Rectal smooth muscle tissue (tissue), 1 donor: ENCODE results near the gene GLI2.

Source experiments
- H3K27ac ChIP-seq: one replicate; pipeline ENCODE4 v1.7.0; 2013; ENCODE audit warnings: low read depth, low read length, inconsistent platforms
- H3K27me3 ChIP-seq: one replicate; pipeline ENCODE4 v1.7.0; 2013; ENCODE audit warnings: low read length; ENCODE audit not compliant: control insufficient read depth, insufficient read depth
- H3K36me3 ChIP-seq: one replicate; pipeline ENCODE4 v1.7.0; 2013; ENCODE audit warnings: low read length; ENCODE audit not compliant: control insufficient read depth, insufficient read depth
- H3K4me1 ChIP-seq: one replicate; pipeline ENCODE4 v1.7.0; 2013; ENCODE audit warnings: low read length; ENCODE audit not compliant: control insufficient read depth, insufficient read depth
- H3K4me3 ChIP-seq: one replicate; pipeline ENCODE4 v1.7.0; 2013; ENCODE audit warnings: low read length
- H3K9ac ChIP-seq: one replicate; pipeline ENCODE4 v1.7.0; 2013; ENCODE audit warnings: low read length

GLI2 gene

DNA sequence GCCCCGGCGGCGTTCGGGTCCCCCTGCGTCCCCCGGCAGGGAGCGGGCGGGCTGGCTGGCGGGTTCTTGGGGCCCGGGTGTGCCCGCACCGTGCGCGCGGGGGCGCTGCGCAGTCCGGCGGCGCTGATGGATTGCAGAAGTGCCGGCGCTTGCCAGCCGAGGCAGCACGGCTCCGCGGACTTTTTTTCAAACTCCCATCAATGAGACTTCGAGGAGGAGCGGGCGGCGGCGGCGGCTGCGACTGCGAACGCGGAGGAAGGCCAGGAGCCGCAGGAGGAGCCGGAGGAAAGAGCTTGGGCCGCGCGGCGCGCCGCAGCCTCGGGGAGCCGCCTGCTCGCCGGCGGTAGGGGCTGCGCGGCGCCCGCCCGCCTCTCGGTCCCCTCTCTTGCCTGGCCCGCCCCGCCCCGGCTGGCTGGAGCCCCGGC lies at the start of gene GLI2:
Gene GLI2, plus strand, starts transcription at position 123 of the 425 bp plus-strand sequence. CDS start 61,453 bp downstream, outside the sequence.
- Histone ChIP-seq H3K4me3 (peak within 1 kb of the TSS; percentile 52), H3K9ac (no peak within 1 kb of the TSS), H3K4me1 (peaks cover 13% of the 10 kb centered on the region), H3K36me3 (no peaks in the 10 kb centered on the region), H3K27me3 (peaks cover 1% of the 10 kb centered on the region), H3K27ac (peak within 1 kb of the TSS; percentile 76)

DNA sequence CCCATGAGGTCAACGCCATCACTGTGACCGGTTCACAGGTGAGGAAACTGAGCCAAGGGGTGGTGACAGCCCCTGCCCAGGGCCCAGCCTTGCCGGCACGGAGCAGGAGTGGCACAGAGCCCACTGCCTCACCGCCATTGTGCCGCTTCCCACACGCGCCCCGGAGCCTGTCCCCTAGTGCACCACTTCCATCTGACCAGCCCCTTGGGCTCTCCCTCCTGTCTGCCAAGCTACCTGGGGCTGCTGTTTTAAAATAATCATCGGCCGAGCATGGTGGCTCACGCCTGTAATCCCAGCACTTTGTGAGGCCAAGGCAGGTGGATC lies 49.7 kb upstream of the GLI2 start:
- H3K36me3 ChIP-seq: no peaks in the 10 kb centered on the region
- H3K27ac ChIP-seq: no peak overlapping the region
- no peaks in the 10 kb centered on the region for H3K27me3 ChIP-seq
- no peak overlapping the region for H3K9ac ChIP-seq
- H3K4me3 ChIP-seq: no peak overlapping the region
- peaks cover 5% of the 10 kb centered on the region for H3K4me1 ChIP-seq

DNA sequence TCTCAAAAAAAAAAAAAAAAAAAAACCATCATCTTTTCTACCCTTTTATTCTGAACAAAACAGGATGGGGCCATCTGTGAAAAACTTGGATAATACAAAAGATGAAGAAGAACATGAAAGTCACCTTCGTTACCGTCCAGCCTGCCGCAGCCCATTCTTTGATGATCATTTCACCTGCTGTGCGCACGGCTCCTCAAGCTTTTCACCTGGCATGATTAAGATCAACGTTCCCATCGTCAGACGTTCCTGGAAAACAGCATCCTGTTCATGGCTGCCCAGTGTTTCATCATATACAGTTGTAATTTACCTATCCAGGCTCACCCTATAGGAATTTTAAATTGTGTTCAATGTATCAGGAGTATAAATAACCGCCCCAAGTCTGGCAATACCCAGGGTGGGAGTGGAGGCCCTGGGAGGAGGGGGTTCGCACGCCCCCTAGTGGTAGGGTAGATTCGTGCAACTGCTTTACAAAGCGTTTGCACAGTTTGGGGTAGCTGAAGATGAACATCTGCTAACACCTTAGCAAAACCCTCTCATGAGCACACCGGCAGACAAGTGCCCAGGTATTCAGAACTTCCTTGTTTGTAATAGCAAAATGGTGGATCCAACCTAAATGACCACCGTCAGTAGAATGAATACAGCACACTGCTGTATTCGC lies 49.0 kb upstream of the GLI2 start:
- H3K4me3 ChIP-seq: no peak overlapping the region
- no peak overlapping the region for H3K9ac ChIP-seq
- no peaks in the 10 kb centered on the region for H3K27me3 ChIP-seq
- peaks cover 5% of the 10 kb centered on the region for H3K4me1 ChIP-seq
- no peak overlapping the region for H3K27ac ChIP-seq
- no peaks in the 10 kb centered on the region for H3K36me3 ChIP-seq

DNA sequence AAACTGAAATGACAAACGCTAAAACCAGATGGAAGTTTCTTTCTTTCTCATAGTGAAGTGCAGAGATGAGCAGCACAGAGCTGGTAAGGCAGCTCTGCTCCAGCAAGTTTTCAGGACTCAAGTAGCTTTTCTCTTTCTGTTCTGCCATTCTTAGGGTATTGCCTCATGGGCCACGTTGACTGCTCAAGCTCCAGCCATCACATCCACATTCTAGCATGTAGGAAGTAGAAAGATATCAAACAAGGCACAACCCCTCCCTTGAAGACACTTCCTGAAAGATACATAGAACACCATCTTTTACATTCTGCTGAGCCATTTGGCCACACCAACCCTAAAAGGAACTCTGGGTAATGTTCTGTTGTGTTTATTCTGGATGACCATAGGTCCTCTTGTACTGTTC lies 48.5 kb upstream of the GLI2 start:
- Histone ChIP-seq H3K4me1 (peaks cover 5% of the 10 kb centered on the region), H3K27ac (no peak overlapping the region), H3K27me3 (no peaks in the 10 kb centered on the region), H3K36me3 (no peaks in the 10 kb centered on the region), H3K9ac (no peak overlapping the region), H3K4me3 (no peak overlapping the region)

DNA sequence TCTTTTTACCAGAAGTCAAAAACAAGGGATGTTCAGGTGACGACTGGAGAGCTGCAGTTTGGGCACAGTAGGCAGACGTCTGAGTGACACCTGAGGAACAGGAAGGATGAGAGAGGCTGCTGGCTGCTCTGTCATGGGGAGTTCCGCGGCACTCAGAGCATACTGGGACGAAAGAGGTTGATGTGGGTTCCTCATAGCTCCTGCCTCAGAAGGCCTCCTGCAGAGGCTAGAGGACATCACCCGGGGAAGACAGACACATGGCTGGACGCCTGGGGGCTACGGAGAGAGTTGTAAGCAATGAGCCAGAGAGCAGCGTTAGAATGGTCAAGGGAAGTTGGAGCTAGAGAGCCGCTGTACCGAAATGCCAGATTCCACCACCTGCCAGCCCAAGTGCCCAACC lies 45.1 kb upstream of the GLI2 start:
- H3K27ac ChIP-seq: no peak overlapping the region
- no peak overlapping the region for H3K9ac ChIP-seq
- no peaks in the 10 kb centered on the region for H3K27me3 ChIP-seq
- H3K36me3 ChIP-seq: no peaks in the 10 kb centered on the region
- no peak overlapping the region for H3K4me3 ChIP-seq
- no peaks in the 10 kb centered on the region for H3K4me1 ChIP-seq

DNA sequence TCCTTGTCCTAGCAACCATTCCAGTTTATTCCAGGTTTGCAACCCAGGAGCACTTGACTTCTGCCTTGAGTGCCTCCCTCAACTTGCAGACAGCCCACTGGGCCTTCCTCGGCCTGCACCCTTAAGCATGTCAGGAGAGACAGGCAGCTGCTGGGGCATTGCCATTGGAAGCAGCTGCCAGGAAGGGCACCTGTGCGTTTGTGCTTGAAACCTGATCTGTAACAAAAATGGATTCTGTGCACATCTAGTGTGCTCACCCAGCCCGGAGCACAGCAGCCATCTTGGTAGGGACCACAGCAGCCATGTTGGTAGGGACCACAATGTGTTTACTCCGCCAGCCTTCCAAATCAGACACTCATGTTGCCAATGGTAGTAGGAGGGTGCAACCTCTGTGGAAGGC lies 44.3 kb upstream of the GLI2 start:
- H3K4me3 ChIP-seq: no peak overlapping the region
- no peaks in the 10 kb centered on the region for H3K4me1 ChIP-seq
- no peaks in the 10 kb centered on the region for H3K27me3 ChIP-seq
- no peak overlapping the region for H3K27ac ChIP-seq
- H3K36me3 ChIP-seq: no peaks in the 10 kb centered on the region
- no peak overlapping the region for H3K9ac ChIP-seq

DNA sequence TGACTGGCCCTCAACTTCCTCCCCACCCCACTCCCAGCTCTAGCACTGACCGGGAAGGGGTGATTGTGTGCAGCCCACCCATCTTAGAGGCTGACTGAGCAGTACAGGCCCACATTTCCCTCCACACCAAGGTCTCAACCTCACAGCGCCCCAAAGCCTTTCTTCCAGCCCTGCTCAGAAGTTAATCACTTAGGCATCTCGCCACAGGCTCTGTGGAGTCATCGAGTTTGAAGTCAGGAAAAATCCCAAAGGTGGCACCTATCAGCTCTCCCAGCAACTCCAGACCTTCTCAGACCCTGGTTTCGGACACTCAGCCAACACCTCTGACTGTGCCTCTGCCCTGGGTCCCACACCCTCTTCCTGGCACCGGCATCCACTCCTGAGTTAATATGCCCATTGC lies 43.0 kb upstream of the GLI2 start:
- H3K4me3 ChIP-seq: no peak overlapping the region
- no peaks in the 10 kb centered on the region for H3K27me3 ChIP-seq
- H3K9ac ChIP-seq: no peak overlapping the region
- no peaks in the 10 kb centered on the region for H3K36me3 ChIP-seq
- no peaks in the 10 kb centered on the region for H3K4me1 ChIP-seq
- H3K27ac ChIP-seq: no peak overlapping the region

DNA sequence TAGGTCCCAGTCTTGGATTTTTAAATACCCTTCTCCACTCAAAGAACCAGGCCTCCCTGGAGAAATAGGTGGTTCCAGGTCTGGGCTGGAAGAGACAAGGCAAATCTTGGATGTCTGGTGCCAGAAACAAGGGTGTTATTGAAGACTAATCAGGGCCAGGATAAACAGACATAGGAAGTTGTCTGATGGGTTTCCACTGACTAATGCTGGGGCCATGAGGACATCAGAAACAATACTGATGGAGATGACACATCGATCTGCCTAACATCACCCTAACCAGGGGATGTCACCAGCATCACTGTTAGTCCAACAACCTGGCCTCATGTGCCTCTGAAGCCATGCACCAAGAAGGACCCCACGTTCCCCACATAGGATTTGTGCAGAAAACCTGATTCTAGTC lies 42.5 kb upstream of the GLI2 start:
- H3K27ac ChIP-seq: no peak overlapping the region
- H3K36me3 ChIP-seq: no peaks in the 10 kb centered on the region
- H3K27me3 ChIP-seq: no peaks in the 10 kb centered on the region
- H3K9ac ChIP-seq: no peak overlapping the region
- no peak overlapping the region for H3K4me3 ChIP-seq
- no peaks in the 10 kb centered on the region for H3K4me1 ChIP-seq

DNA sequence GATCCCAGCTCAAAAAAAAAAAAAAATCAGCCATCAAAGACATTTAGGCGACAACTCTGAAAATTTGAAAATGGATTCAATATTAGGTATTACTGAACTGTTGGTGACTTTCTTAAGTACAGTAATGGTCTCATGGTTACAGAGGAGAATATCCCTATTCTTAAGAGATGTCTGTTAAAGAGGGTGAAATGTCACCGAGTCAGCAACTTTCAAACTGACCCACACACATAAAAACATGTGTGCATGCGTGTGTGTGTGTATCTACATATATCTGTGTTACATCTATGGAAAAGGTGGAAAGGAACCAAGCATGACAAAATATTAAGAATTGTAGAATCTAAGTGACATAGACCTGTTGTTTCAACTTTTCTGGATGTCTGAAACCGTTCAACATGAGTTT lies 41.6 kb upstream of the GLI2 start:
- H3K4me1 ChIP-seq: no peaks in the 10 kb centered on the region

DNA sequence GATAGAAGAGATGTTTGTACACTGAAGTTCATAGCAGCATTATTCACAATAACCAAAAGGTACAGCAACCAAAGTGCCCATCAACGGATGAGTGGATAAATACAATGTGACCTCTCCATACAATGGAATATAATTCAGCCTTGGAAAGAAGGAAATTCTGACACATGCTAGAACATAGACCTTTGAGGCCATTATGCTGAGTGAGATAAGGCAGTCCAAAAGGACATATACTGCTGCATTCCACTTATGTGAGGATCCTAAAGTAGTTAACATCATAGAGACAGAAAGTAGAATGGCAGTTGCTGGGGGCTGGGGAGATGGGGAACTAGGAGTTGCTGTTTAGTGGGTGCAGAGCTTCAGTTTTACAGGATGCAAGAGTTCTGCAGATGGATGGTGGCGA lies 38.2 kb upstream of the GLI2 start:
- Histone ChIP-seq H3K9ac (no peak overlapping the region), H3K36me3 (no peaks in the 10 kb centered on the region), H3K4me1 (no peaks in the 10 kb centered on the region), H3K27ac (no peak overlapping the region), H3K4me3 (no peak overlapping the region), H3K27me3 (peaks cover 3% of the 10 kb centered on the region)

More for the DNA sequence above, 41.6 kb upstream of the GLI2 start:
- Histone ChIP-seq H3K27ac (no peak overlapping the region), H3K4me3 (no peak overlapping the region), H3K36me3 (no peaks in the 10 kb centered on the region), H3K9ac (no peak overlapping the region), H3K27me3 (no peaks in the 10 kb centered on the region)

DNA sequence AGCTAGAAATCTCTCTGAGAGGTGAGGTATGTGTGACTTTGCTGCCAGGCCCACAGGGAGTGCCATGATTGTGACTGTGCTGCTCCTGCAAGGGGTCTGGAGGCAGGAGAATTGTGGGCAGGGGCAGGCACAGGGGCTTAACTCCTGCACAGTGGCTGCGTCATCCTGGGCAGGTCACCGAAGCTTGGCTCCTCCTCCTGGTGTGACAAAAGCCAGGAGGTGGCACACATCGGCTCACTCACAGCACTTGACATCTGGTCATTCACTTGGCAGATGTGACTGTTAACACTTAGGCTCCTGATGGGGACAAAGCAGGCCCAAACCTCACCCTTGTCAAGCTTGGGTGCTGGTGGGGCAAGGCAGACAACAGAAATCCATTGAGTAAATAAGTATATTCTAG lies 36.4 kb upstream of the GLI2 start:
- peaks cover 3% of the 10 kb centered on the region for H3K27me3 ChIP-seq
- no peaks in the 10 kb centered on the region for H3K4me1 ChIP-seq
- H3K4me3 ChIP-seq: no peak overlapping the region
- H3K36me3 ChIP-seq: no peaks in the 10 kb centered on the region
- no peak overlapping the region for H3K27ac ChIP-seq
- no peak overlapping the region for H3K9ac ChIP-seq

DNA sequence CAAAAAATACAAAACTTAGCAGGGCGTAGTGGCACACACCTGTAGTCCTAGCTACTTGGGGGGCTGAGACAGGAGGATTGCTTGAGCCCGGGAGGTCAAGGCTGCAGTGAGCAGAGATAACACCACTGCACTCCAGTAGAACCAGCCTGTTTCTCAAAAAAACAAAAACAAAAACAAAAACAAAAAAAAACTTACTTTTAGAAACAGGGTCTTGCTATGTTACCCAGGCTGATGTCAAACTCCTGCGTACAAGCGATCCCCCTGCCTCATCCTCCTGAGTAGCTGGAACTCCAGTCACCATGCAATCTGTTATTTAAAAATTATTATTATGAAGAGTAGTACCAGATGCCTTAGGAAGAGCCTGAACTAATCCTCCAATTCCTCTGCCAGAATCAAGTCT lies 35.0 kb upstream of the GLI2 start:
- Histone ChIP-seq H3K9ac (no peak overlapping the region), H3K27me3 (peaks cover 3% of the 10 kb centered on the region), H3K27ac (no peak overlapping the region), H3K4me1 (no peaks in the 10 kb centered on the region), H3K36me3 (no peaks in the 10 kb centered on the region), H3K4me3 (no peak overlapping the region)

DNA sequence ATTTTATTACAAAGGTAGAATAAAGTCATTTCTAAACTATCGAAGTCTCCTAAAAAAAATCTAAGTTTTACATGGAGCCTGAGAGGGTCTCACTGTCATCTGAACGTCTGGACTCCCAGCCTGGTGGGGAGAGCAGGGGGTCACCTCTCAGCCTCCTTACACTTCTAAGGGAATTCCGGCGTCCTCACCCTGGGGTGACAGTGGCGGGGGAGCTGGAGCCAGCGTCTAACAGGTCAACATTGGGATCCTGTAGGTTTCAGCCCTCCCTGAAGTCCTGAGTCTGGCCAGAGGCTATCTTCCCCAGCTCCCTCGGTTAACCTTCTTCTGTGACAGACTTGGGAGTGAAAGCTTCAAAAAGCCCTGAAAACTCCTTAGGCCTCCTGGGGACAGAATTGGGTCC lies 34.6 kb upstream of the GLI2 start:
- no peak overlapping the region for H3K4me3 ChIP-seq
- H3K9ac ChIP-seq: no peak overlapping the region
- no peaks in the 10 kb centered on the region for H3K36me3 ChIP-seq
- no peak overlapping the region for H3K27ac ChIP-seq
- peaks cover 3% of the 10 kb centered on the region for H3K27me3 ChIP-seq
- no peaks in the 10 kb centered on the region for H3K4me1 ChIP-seq
